ENCODE measurements around the gene NTN4.

- TF ChIP-seq CTCF (IDR thresholded peaks at IDR 0.05): no peak
- no peak for TF ChIP-seq POLR2A (IDR thresholded peaks at IDR 0.05)
These were observed 119.3 kb downstream of the NTN4 start for GRCh38 chr12:95671265-95671664.
